A673 (cell line): ENCODE data around the gene IYD. TPM values are rescaled to one million over a fixed set of nuclear protein-coding genes. Genes with fewer than 3 reads are reported as not detected.
A peak's percentile ranks its signal among the peaks of the same experiment; 100 is the strongest.

ENCODE experiments used
- BruUV-seq: library from RNA; stranded (reverse); fragments of 400-500 nt; replicated peaks from 2 replicates; lab custom pipeline; 2021; lab: Mats Ljungman, UMichigan
- CTCF ChIA-PET: fragments of 300-600 bp; sonication (Branson Sonifier 250); formaldehyde crosslinking; loops from one replicate; lab custom pipeline; 2022; ENCODE audit warnings: antibody characterized with exemption; lab: Charles Lee
- POLR2A ChIA-PET: fragments of 300-600 bp; sonication (Branson Sonifier 250); formaldehyde crosslinking; loops from one replicate; lab custom pipeline; 2022; ENCODE audit warnings: antibody characterized with exemption; ENCODE audit not compliant: low non-redundant PET; lab: Charles Lee
- DNase-seq: peaks from one replicate; pipeline ENCODE4 v3.0.0-alpha.2; 2015; ENCODE audit warnings: low spot score
- H3K27ac ChIP-seq: fragments of 200-600 bp; sonication (generic); 2 replicates; pipeline ENCODE4 v1.5.1; 2016; ENCODE audit warnings: mixed run types, low read depth, mild to moderate bottlenecking, mixed read lengths, antibody characterized with exemption, low read length; ENCODE audit not compliant: poor library complexity, severe bottlenecking
- H3K27me3 ChIP-seq: fragments of 200-600 bp; sonication (generic); replicated peaks from 2 replicates; pipeline ENCODE4 v1.6.1; 2017; ENCODE audit warnings: mixed run types, low read depth, mild to moderate bottlenecking, mixed read lengths, antibody characterized with exemption, low read length; ENCODE audit not compliant: insufficient read depth, poor library complexity
- H3K36me3 ChIP-seq: fragments of 200-600 bp; sonication (generic); 2 replicates; pipeline ENCODE4 v1.6.1; 2016; ENCODE audit warnings: mixed run types, mild to moderate bottlenecking, mixed read lengths, antibody characterized with exemption, low read length; ENCODE audit not compliant: insufficient read depth, poor library complexity, severe bottlenecking
- H3K4me1 ChIP-seq: fragments of 200-600 bp; sonication (generic); 2 replicates; pipeline ENCODE4 v1.6.1; 2017; ENCODE audit warnings: mixed run types, mild to moderate bottlenecking, mixed read lengths, antibody characterized with exemption, low read length; ENCODE audit not compliant: insufficient read depth, poor library complexity, severe bottlenecking
- H3K4me3 ChIP-seq: fragments of 200-600 bp; sonication (generic); 2 replicates; pipeline ENCODE4 v1.5.1; 2016; ENCODE audit warnings: low read depth, mixed run types, mild to moderate bottlenecking, mixed read lengths, low read length; ENCODE audit not compliant: poor library complexity, severe bottlenecking
- H3K9me3 ChIP-seq: fragments of 200-600 bp; sonication (generic); 2 replicates; pipeline ENCODE4 v1.6.1; 2016; ENCODE audit warnings: mixed run types, low read depth, mild to moderate bottlenecking, mixed read lengths, antibody characterized with exemption, low read length; ENCODE audit not compliant: poor library complexity, severe bottlenecking
- CTCF ChIP-seq: fragments of 300-800, 200-600 bp; sonication (generic); conservative IDR thresholded peaks from 2 replicates; pipeline ENCODE4 v1.5.1; 2017; ENCODE audit warnings: low read depth, mild to moderate bottlenecking, antibody characterized with exemption, low read length, moderate library complexity, mixed read lengths
- EZH2 ChIP-seq: fragments of 200-600 bp; sonication (generic); IDR thresholded peaks from 2 replicates; pipeline ENCODE4 v1.6.1; 2017; ENCODE audit warnings: borderline replicate concordance, low read depth, mild to moderate bottlenecking, mixed read lengths, antibody characterized with exemption, low read length; ENCODE audit not compliant: poor library complexity, severe bottlenecking
- intact Hi-C: fragments of 100-400 bp; cut with micrococcal nuclease; formaldehyde crosslinking; loops from one replicate; pipeline ENCODE4 v1.10.0; 2022; ENCODE audit not compliant: unreplicated experiment
- total RNA-seq: library from RNA; stranded (reverse); gene quantifications from 2 replicates; pipeline ENCODE4 v1.2.3, GENCODE V29; 2021

The IYD gene
- total RNA-seq, 1 experiment from 2014 or later = not detected

GRCh38 chr6:150322466-150322871 lies 46.3 kb upstream of the IYD start:
- ChIA-PET POLR2A (no interaction called here), CTCF (no interaction called here)
- H3K36me3 ChIP-seq = no peaks in the 10 kb centered on the region
- H3K27ac ChIP-seq = no peak overlapping the region
- no peak for DNase-seq
- no TSS peak for BruUV-seq
- intact Hi-C loops = no loop called here
- H3K27me3 ChIP-seq = no peaks in the 10 kb centered on the region
- TF ChIP-seq CTCF (no peak), EZH2 (no peak)
- no peaks in the 10 kb centered on the region for H3K9me3 ChIP-seq
- H3K4me3 ChIP-seq = no peak overlapping the region
- H3K4me1 ChIP-seq = no peaks in the 10 kb centered on the region

- ChIA-PET POLR2A (no interaction called here), CTCF (interaction anchor here (0.6 kb wide), 1 partner anchor 252 kb away, joined by 5 read pairs; no protein-coding TSS in a partner anchor)
- Histone ChIP-seq H3K27me3 (no peaks in the 10 kb centered on the region), H3K9me3 (no peaks in the 10 kb centered on the region), H3K4me3 (no peak overlapping the region), H3K4me1 (no peaks in the 10 kb centered on the region), H3K27ac (no peak overlapping the region), H3K36me3 (no peaks in the 10 kb centered on the region)
- no TSS peak for BruUV-seq
- no peak for TF ChIP-seq EZH2
- TF ChIP-seq CTCF = no peak
- no peak for DNase-seq
- intact Hi-C loops = no loop called here
Measured at GRCh38 chr6:150323205-150323604, 45.6 kb upstream of the IYD start.

- peak; percentile 27 for DNase-seq
- TF ChIP-seq EZH2 (no peak), CTCF (no peak)
- no peaks in the 10 kb centered on the region for H3K36me3 ChIP-seq
- ChIA-PET CTCF (interaction anchor here (0.6 kb wide), 1 partner anchor 253 kb away, joined by 5 read pairs; no protein-coding TSS in a partner anchor), POLR2A (no interaction called here)
- H3K4me3 ChIP-seq = no peak overlapping the region
- H3K9me3 ChIP-seq = no peaks in the 10 kb centered on the region
- intact Hi-C loops = no loop called here
- no peaks in the 10 kb centered on the region for H3K27me3 ChIP-seq
- H3K27ac ChIP-seq = no peak overlapping the region
- no peaks in the 10 kb centered on the region for H3K4me1 ChIP-seq
- no TSS peak for BruUV-seq
Measured at GRCh38 chr6:150324044-150324443, 44.8 kb upstream of the IYD start.
